H54 (cell line): Measurements from ENCODE around the gene RAB35.

ENCODE experiments used
- DNase-seq: peaks from one replicate; pipeline ENCODE4 v3.0.0; 2011; ENCODE audit warnings: low spot score, mixed read lengths; ENCODE audit not compliant: insufficient read length
- FAIRE-seq: peaks from 3 replicates; lab custom pipeline; 2011; peaks lifted over from hg19 to GRCh38; lab: Jason Lieb, UNC
- POLR2A ChIP-seq: IDR thresholded peaks from 2 replicates; pipeline ENCODE4 v1.6.1; 2011; ENCODE audit warnings: low read depth, mild to moderate bottlenecking, low read length

The RAB35 gene

DNA sequence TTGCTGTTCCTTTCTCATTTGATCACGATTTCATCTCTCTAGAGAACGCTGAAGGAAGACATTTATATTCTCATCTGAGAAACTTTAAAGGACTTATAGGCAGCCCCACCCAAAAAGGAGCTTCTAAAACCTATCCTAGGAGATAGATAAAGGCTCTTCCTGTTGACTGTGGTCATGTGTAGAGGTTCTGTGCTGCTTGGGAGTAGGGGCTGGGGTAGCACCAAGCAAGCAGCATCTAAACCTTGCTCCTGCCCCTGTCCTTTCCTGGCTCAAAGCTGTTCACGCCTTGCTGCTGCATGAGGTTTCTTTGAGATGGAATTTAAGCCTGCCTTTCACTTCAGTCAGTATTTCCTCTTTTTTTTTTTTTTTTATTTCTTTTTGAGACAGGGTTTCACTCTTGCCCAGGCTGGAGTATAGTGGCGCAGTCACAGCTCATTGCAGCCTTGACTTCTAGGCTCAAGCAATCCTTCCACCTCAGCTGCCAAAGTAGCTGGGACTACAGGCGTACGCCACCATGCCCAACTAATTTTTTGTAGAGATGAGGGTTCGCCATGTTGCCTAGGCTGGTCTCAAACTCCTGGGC, 41.4 kb downstream of the RAB35 start:
- no peak for FAIRE-seq
- DNase-seq, result no peak
- no peak for TF ChIP-seq POLR2A

DNA sequence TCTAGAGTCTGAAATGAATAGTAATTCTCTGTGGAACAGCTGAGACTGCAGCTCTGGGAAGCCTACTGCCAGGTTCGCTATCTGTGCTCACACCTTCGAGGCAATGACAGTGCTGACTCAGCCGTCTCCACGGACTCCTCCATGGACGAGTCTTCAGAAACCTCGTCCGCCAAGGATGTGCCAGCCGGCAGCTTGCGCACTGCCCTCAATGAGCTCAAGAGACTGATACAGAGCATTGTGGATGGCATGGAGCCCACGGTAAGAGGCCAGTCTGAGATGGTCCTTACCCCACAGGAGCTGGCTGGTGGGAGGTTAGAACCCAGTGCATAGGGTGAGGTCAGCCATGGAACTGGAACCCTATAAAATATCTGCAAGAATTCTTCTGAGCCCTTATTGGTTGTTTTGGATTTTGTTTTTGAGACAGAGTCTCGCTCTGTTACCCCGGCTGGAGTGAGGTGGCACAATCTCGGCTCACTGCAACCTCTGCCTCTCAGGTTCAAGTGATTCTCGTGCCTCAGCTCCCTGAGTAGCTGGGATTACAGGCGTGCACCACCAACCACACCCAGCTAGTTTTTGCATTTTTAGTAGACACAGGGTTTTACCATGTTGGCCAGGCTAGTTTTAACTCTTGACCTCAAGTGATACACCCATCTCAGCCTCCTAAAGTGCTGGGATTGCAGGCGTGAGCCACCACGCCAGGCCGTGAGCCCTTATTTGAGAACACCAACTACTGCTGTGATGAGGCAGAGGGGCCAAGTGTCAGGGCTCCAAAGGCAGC, 43.9 kb downstream of the RAB35 start:
- no peak for TF ChIP-seq POLR2A
- FAIRE-seq, result no peak
- DNase-seq, result no peak

DNA sequence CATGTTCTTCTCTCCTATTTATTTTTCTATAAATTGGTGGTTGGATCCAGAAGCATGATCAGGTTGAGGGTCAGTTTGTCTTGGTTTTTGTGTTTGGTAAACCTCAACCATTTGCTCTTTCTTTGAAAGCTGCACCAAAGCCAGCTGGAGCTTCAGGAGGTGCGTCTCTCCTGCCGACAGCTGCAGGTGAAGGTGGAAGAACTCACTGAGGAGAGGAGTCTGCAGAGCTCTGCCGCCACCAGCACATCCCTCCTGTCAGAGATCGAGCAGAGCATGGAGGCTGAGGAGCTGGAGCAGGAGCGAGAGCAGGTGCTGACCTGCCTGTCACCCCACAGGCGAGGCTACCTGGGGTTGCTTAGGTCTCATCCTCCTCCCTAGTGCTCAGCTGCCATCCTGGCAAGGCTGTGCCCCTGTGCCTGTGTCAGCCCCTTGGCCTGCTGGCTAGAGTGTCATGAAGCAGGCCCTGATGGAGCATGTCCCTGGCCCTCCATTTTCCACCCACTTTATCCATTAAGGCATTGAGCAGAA, 45.0 kb downstream of the RAB35 start:
- no peak for FAIRE-seq
- no peak for DNase-seq
- TF ChIP-seq POLR2A, result no peak

DNA sequence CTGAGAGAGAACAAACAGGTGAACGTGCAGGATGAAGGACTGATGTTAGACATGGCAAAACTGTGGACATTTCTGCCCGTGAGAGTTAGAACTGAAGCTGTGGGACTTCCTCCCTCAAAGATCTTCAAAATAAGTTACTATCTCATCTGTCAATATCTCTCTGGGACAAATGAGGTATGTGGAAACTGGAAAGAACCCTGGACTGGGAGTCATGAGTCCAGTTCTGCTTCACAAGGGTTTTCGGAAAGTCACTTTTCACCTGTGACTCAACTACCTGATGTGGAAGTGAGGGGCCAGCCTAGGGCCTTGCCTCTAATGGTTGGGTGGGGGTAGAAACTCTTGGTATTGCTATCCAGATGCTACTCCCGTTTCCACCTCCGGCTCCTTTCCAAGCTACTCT, 47.3 kb downstream of the RAB35 start:
- no peak for FAIRE-seq
- TF ChIP-seq POLR2A, result no peak
- DNase-seq, result no peak

DNA sequence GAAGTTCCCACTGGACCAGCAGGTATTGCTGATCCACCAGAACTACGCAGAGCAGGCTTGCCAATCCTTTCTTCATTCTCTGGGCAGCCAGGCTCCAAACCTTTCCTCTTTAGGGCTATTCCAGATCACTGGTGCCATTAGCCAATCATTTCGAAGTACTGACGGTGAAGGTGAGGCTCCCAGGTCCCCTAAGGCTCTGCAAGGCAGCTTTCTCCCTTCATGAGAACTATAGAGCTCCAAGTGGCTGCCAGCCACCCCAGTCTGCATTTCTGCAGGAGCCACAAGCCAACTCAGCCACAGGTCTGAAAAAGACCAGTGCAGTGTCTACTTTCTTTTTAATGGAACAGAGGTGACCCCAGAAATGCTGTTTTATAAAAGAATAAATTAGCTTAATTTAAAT, 48.7 kb downstream of the RAB35 start:
- no peak for DNase-seq
- no peak for FAIRE-seq
- no peak for TF ChIP-seq POLR2A

DNA sequence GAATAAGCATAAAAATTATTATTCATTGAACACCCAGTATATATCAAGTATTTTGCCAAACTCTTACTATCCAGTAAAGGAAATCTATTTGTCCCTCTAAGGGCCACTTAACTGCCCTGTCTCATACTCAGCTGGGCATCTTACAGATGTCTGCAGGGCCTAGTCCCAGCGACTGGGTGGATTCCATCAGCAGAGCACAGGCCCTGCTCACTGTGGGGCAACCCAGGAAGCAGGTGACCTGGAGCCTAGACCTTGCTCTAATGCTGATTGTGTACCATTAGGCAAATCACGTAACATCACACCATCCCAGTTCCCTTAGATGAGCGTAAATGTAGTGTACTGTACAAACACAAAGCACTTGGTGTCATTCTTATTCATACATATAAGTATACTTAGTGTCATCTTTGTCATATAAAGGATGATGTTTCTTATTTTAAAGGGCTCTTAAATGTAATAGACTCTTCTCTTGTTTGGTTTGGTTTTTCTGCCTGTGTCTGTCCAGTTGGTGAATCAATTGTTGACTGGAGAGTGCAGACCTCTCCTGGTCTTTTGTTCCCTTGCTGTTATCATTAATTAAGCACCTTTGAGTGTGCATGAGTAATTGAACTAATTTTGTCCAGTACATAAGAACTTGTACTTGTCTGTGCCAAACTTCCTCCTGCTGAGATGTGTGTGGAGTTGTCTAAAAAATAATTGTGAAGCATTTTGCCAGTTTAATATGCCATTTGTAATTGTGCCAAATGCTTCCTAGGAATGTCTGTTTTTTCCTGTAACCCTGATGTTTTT, 49.3 kb downstream of the RAB35 start:
- DNase-seq (no peak), FAIRE-seq (no peak)
- no peak for TF ChIP-seq POLR2A

DNA sequence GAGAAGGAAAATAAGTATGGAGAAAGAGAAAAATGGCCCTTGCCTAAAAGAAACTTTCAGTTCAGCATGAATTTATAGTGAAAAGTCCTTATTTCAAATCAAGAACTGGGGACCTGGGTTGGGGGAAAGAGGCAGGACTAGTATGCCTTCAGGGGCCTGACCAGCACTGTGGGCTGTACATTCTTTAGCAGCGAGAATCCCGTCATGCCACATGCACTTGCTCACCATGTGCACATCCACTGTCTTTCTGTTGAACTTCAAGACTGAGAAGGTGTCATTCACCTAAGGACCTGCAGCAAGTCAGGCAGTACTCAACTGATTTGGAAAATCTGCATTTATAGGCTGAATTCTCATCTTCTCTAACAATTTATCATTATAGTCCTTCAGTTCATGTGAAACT, 50.2 kb downstream of the RAB35 start:
- no peak for TF ChIP-seq POLR2A
- FAIRE-seq (no peak), DNase-seq (no peak)

DNA sequence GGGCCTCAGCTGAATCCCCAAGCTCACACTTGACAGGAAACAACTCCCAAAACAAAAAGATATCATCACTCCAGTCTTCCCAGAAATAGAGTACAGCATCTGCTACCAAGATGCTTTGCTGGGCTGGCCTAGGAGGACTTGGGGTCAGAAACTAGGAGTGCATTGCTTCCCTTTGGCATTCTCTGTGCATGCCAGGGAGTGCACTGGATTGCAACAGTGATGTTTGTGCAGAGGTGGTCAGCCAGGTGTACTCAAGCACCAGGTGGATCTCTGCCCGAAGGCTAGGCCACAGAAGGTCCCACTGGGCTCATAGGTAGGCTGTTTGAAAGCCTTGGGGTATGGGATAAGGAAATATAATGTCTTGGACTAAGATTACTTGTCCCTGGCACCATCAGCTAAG, 51.1 kb downstream of the RAB35 start:
- no peak for TF ChIP-seq POLR2A
- DNase-seq (no peak), FAIRE-seq (no peak)

DNA sequence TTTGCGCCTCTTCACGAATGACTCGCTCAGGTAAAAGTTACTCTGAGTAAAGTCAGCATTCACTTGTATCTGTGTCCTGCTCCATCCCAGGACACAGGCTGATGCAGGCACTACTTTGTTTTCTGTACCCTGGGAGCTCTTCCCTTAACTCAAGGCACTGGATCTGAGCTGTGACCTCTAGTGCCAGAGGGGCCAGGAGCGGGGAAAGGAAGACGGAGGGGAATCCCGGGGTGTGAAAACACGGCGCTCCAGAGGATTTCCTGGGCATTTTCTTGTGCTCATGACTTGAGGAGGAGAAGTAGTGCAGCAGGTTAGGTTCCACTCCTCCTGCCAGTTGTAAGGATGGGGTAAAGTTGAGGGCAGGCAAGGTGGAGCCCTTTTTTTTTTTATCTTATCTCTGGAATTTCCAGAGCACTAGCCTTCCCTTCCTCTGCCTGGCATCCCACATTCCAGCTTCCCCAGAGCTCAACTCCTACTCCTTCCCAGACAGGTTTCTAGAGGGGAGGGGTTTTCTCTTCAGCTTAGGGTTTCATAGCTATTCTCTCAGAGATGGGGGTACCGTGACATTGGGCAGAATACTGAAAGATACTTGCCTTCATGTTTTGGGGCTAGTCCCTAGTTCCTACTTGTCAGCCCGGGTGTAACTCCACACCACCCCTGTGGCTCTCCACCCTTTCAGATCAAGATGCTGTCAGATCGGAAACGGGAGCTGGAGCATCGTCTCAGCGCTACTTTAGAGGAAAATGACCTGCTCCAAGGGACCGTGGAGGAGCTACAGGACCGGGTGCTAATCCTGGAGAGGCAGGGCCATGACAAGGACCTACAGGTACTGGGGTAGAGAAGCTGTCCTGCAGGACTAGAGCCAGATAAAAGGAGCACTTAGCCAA, 52.3 kb downstream of the RAB35 start:
- TF ChIP-seq POLR2A, result no peak
- DNase-seq (no peak), FAIRE-seq (no peak)

DNA sequence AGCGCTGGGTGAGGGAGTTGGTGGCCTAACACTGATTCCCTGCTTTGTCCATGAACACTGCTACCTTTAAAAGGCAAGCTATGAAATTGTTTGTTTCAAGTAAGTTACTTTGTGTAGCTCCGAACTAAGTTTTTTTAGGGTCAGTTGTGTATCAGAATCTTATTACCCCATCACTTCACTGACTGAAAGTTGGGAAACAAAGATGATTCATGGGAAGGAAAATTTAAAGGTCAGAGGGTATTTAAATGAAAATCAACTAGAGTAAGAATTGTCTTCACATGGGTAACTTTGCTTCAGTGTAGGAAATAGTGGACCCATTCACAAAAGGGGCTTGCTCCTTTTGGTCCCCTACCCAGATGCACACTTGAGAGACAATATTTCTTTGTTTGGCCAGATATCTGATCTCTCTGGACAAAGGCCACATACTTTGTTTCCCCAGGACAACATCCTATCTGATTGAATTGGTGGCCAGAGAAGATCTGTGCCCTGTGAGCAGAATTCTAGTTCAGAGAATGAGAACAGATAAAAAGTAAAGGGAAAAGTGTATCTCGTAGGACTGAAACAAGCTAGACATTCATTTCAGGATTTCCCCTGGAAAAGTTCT, 53.5 kb downstream of the RAB35 start:
- DNase-seq (no peak), FAIRE-seq (no peak)
- no peak for TF ChIP-seq POLR2A

DNA sequence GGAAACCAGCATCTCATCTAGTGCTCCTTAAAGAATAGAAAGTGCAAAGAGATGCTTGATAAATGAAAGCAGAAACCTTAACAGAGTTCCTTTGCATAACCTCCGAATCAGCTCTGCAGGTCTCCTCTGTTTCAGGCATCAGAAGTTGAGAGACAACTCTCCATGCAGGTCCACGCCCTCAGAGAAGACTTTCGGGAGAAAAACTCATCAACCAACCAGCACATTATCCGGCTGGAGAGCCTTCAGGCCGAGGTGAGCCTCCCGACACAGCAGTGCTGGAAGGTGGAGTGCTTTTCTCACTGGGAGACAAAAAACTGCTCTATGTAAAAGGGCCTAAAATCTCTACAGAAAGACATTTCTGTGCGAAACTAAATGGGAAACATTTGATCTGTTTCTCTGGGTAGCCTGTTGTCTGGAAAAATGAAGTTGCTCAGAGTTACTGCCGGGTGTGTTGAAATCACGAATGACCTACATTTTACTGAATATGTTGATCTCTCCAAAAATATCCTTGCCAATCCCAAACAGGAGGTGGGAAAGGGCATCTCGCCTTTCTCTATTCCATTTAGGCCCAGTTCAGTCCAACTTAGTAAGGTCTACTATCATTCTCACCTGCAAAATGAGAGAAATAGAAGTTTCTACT, 54.9 kb downstream of the RAB35 start:
- no peak for TF ChIP-seq POLR2A
- FAIRE-seq (no peak), DNase-seq (no peak)

DNA sequence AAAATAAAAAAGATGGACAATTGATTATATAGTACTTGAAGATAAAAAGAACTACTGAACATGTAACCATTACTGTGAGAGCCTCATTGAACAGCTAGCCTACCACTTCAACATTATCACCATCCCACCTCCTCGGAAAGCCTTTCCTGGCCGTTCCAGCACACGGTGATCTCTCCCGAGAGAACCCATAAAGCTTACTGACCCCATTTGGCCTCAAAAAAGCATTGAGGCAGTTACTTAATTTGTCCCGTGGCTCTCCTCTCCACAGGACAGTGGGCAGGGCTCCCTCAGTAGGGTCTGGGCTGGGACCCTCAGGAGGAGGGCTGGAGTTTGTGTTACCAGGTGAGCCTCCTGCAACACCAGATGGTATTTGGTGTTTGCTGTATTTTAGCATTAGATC, 55.8 kb downstream of the RAB35 start:
- no peak for FAIRE-seq
- no peak for TF ChIP-seq POLR2A
- DNase-seq, result no peak
